ENCODE measurements around the gene NPC2.
A peak's percentile ranks its signal among the peaks of the same experiment; 100 is the strongest.
"Not testable (repeated sequence)": the region's sequence is repeated elsewhere in the genome, so short reads cannot be mapped to it uniquely, and the experiment has no call there.

NPC2 gene

GRCh38 chr14:74492776-74493342, at the start of gene NPC2:
TSS of gene NPC2 (minus strand) at chr14:74493305. CDS start at chr14:74493274, 31 bp downstream.
- no peak for DNase-seq (ENCODE audit: low read depth, low spot score)

DNA sequence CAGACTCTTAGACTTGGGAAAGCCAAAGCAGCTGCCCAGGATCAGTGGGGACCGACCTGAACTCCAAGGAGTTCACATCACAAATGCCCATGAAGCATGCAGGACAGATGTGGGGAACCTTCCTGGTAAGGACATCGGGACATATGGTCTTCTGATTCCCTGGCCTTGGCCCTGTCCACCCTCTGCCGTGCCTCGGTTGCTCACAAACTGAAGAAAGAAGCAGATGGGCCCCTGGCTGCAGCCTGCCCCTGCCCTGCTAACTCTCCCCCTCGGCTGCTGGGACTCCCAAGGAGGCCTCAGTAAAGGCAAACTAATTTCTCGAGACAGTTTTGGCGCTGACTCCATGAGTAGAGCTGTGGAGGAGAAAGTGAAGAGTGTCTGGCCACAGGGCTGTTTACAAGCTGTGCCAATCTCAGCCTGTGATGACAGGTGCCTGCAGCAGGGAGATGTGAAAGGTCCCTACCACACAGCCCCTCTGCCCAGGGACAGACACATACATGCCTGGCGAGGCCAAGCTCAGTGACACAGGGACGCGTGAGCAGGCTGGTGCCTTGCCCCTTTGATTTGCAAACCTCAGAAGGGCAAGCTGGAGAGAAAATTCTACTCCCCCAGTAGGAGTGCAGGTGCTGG, 49.1 kb upstream of the NPC2 start:
- DNase-seq (ENCODE audit: low read depth, low spot score), result no peak

- no peak for DNase-seq (ENCODE audit: low read depth, low spot score)
Observed at GRCh38 chr14:74541225-74541624, 48.1 kb upstream of the NPC2 start.

DNA sequence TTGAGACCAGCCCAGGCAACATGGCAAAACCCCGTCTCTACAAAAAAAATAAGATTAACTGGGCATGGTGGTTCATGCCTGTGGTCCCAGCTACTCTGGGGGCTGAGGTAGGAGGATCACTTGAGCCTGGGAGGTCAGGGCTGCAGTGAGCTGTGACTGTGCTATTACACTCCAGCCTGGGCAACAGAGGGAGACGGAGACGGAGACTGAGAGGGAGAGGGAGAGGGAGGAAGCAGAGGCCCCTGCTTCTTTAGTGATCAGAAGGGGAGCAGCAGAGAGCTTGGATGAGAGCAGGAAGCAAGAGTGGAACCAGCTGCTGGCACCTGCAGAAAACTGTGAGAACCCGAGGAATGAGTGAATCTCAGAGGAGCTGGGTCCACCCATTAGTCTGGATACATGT, 46.4 kb upstream of the NPC2 start:
- no peak for DNase-seq (ENCODE audit: low read depth, low spot score)

DNA sequence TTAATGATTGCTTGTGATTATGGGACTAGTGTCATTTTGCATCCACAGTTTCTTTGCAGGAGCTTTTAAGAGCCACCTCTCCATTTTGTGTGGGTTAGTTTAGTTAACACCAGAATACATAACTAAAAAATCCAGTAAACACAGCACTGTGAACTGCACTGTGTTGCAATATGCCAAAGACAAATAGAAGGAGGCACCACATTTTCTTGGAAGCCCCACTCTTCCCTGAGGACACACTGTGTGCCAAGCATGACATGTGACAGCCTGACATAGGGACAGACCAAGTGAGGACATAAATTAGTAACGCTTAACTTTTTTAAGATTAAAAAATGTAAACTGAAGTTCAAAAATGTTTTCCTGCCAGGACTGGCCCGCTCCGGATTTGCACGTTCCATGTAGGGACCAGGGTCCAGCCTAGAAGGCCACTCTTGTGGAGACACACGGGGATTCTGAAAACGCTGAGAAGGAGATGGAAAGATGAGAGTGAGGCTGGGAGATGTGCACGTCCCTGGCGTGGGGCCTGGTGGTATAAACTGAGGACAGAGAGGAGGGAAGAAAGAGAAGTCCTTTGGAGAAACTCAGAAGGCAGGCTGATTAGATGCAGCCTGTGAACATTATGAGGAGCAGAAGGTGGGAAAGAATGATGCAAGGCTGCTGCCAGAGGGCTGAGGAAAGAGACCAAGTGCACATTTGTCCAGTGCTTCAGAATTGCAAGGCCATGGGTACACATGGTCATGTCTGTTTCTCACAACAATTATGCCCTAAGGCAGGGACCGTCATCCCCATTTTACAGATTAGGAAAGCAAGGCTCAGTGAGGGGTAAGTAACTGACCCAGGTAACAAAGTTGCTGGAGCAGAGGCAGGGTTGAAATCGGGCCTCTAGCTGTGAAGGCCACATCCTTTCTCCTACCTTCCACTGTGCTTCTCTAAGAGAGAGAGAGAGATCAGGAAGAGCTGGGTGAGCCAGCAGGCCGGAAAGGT, 45.6 kb upstream of the NPC2 start:
- DNase-seq (ENCODE audit: low read depth, low spot score), result no peak

DNA sequence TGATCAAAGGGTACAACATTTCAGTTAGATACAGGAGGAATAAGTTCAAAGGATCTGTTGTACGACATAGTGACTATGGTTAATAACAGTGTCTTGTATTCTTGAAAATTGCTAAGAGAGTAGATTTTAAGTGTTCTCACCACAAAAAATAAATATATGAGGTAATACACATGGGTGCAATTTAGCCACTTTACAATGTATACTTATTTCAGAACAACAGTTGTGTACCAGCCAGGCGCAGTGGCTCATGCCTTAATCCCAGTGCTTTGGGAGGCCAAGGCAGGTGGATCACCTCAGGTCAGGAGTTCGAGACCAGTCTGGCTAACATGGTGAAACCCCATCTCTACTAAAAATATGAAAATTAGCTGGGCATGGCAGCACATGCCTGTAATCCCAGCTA, 43.2 kb upstream of the NPC2 start:
- DNase-seq (ENCODE audit: low read depth, low spot score), result not testable (repeated sequence)

DNA sequence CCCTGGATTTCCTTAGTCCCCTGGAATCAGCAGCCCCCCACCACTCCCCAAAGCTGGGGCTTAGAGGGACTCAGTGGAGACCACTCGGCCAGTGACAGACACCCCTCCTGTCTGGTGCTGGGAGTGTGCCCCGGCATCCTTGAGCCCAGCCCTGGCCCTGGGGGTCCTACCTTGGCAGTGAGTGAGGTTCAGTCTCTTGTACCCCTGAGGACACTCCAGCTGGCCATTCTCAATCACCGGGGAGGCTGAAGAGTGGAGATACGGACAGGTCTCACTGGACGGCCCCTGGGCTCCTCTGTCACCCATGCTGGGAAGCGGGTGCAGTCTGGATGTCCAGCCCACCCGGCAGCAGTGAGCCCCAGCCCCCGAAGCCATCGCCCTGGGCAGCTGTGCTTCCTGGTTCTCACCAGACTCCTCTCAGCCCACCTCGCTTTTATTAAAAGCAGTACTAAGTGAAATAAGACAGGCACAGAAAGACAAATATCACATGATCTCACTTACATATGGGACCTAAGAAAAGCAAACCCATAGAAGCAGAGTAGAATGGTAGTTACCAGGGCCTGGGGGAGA, 42.7 kb upstream of the NPC2 start:
- no peak for DNase-seq (ENCODE audit: low read depth, low spot score)

DNA sequence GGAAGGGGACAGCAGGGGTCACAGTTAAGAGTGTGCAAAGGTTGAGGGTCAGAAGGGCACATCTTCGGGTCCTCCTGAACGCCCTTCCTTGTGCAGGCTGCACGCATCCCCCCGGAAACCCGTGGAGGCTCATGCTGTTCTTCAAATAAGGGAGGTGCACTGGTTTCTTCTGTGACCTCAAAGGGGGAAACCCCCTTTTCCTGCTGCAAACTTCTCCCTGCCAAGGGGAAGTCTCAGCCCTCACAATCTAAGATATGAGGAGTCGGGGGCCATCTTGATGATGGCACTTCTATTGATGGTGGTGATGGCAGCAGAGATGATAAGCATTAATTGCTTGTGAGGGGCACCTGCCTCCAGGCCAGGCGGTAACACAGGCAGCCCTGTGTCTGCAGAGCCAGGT, 40.5 kb upstream of the NPC2 start:
- no peak for DNase-seq (ENCODE audit: low read depth, low spot score)

GRCh38 chr14:74532246-74532645, 39.1 kb upstream of the NPC2 start:
- no peak for DNase-seq (ENCODE audit: low read depth, low spot score)

DNA sequence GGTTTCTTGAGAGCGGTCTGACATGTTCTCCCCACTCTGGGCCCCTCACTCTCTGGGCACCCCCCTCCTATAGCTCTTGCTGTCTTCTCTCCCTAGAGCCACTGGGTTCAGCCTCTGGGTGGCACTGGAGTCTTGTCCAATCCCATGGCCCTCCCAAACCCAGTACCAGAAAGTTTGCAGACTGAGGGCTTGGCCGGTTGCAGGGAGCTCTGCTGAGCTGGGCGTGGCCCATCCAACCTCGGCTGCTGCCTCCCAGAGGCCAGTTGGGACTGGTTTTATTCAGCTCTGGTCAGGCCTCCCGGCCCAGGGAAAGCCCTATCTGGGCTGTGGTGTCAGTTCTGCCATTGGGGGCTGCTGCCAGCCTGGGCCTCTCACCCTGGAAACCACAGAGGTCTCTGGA, 38.4 kb upstream of the NPC2 start:
- DNase-seq (ENCODE audit: low read depth, low spot score), result peak; percentile 63

DNA sequence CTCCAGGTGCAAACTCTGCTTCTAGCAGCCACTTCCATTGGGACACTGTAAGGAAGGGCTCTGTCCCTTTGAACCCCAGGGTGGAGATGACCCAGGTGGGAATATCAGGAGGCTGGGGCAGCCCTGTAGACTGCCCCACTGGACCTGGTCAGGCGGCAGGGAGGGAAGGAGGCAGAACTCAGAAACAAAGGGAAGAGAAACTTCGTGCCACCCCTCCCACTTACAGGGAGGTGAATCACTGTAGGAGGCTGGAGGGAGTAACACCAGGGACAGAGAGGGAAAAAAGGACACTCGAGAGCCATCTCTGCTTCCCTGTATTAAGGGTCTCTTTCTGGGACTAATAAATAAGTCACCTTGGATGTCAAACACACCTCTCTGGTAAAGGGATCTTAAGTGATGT, 37.9 kb upstream of the NPC2 start:
- DNase-seq (ENCODE audit: low read depth, low spot score), result no peak

GRCh38 chr14:74528886-74529285, 35.8 kb upstream of the NPC2 start:
- DNase-seq (ENCODE audit: low read depth, low spot score), result no peak

- DNase-seq (ENCODE audit: low read depth, low spot score), result no peak
Observed at GRCh38 chr14:74528406-74528805, 35.3 kb upstream of the NPC2 start.

- no peak for DNase-seq (ENCODE audit: low read depth, low spot score)
Observed at GRCh38 chr14:74527736-74528280, 34.7 kb upstream of the NPC2 start.

GRCh38 chr14:74526854-74527585, 33.9 kb upstream of the NPC2 start:
- DNase-seq (ENCODE audit: low read depth, low spot score), result no peak

DNA sequence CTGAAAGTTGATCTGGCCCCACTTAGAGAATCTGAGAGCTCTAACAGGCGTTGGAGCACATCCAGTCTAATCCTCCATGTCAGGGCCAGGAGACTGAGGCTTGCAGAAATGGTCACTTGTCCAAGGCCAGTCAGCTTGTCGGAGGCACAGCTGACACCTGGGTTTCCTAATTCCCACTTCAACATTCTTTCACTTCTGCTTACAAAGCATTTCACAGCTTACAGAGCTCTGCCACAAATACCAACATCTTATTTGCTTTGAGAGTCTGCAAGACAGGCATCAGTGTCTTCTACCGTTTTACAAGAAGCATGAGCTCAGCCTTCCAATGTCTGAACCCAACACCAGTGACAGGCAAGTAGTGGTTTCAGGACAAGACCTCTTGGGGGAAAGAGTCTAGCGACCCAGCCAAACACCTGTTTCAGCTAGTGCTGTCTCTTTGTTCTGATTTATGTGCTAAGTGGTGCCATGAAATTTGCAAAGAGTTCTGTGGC, 32.3 kb upstream of the NPC2 start:
- DNase-seq (ENCODE audit: low read depth, low spot score), result no peak

GRCh38 chr14:74524812-74525135, 31.7 kb upstream of the NPC2 start:
- DNase-seq (ENCODE audit: low read depth, low spot score), result no peak

DNA sequence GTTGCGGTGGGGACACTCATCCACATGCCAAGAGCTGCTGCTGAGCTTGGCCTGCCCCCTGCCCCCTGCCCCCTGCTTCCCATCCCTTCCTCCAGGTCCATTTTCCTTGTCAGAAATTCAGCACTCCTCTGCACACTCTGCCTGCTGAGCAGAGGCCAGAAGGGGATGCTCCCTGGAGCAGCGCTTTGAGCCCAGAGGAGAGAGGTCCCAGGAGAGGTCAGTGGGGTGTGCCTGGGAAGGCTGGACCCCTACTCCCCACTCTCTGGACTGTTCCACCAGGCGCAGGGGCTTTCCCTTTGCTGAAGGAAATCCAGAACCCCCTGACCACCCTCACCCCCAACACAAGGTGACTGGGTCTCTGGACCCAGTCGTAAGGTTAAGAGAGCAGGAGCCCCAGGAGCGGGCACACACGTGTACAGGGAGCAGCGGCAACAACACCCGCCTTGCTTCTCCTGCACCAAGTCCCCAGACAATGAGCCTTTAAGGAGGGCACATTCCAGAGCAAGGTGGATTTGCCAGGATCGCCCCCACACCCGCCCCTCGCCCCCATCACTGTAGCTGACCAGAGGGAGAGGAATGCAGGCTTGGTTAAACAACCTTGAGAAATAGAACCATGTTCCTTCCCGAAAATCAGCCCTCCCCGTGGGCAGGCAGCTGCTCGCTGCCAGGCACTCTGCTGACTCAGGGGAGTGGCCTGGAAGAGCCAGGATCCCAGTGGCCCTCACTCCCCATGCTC, 31.1 kb upstream of the NPC2 start:
- DNase-seq (ENCODE audit: low read depth, low spot score), result no peak

DNA sequence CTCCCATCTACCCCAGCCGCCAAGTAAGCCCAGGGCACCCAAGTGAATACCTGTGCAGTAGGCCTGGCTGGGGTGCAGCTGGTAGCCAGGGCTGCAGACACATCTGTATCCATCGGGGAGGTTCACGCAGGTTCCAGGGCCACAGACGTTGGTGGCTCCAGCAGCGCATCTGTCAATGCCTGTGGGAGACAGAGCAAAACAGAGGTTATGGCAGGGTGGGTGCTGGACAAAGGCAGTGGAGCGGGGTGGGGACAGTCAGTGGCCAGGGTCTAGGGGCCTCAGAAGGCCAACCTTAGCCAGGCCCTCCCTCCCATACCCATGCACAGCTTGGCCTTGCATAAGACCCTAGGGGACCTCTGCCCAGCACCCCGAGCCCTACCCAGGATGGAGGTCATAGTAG, 29.6 kb upstream of the NPC2 start:
- DNase-seq (ENCODE audit: low read depth, low spot score), result no peak

DNA sequence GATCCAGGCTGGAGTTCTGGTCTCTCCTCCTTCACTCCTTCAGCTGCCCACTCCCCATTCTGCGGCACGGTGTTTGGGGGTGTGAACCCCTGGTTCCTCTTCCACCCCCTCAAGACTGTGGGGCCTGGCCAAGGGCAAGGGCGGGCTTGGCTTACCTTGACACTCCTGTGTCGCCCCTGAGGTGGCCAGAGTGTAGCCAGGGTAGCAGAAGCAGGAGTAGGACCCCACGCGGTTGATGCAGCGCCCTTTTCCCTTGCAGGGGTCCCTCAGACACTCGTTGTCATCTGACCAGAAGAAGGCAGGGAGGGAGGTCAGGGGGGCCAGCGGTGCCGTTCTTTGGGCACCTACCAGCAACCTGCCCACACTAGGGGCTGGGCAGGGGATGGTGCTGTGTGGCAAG, 28.7 kb upstream of the NPC2 start:
- no peak for DNase-seq (ENCODE audit: low read depth, low spot score)

Data from iPS DF 19.7 (cell line).